Gastrocnemius medialis (tissue), 4 donors: ENCODE measurements around the gene CFAP100. TPM values are rescaled to one million over a fixed set of nuclear protein-coding genes. Genes with fewer than 3 reads are reported as not detected.

Experiments used
- ATAC-seq, 2 donors: fragments of 150-250 bp; one replicate each; pipeline ENCODE4 v1.9.1; 2016
- DNase-seq, 2 donors: peaks; one replicate each; pipeline ENCODE4 v3.0.0-alpha.2; 2019
- H3K27ac ChIP-seq, 4 donors: fragments of 200-600 bp; sonication (generic); 1 replicate in 1 of 4; 2 replicates in 3 of 4; pipeline ENCODE4 v1.5.1; 2016 to 2018; ENCODE audit warnings: mild to moderate bottlenecking in 2 of 4, moderate library complexity in 1 of 4
- H3K27me3 ChIP-seq, 3 donors: fragments of 200-600 bp; sonication (generic) in 2 of 3; 1 replicate in 1 of 3; 2 replicates in 2 of 3; pipeline versions ENCODE4 v1.5.1 to v1.6.0; 2016 to 2019; ENCODE audit warnings: mild to moderate bottlenecking in 1 of 3, moderate library complexity in 1 of 3
- H3K36me3 ChIP-seq, 2 donors: fragments of 200-600 bp; sonication (generic) in 1 of 2; one replicate each; pipeline ENCODE4 v1.5.1; 2017 to 2018
- H3K4me1 ChIP-seq, 2 donors: fragments of 200-600 bp; sonication (generic) in 1 of 2; one replicate each; pipeline ENCODE4 v1.5.1; 2016 to 2017; ENCODE audit warnings: mild to moderate bottlenecking in 2 of 2
- H3K4me3 ChIP-seq, 4 donors: fragments of 200-600 bp; sonication (generic) in 3 of 4; 1 replicate in 1 of 4; 2 replicates in 3 of 4; pipeline ENCODE4 v1.5.1; 2016 to 2019; ENCODE audit warnings: mild to moderate bottlenecking in 2 of 4
- H3K9me3 ChIP-seq, 3 donors: fragments of 200-600 bp; sonication (generic) in 2 of 3; 1 replicate in 1 of 3; 2 replicates in 2 of 3; pipeline ENCODE4 v1.5.1; 2016 to 2019
- CTCF ChIP-seq, 5 experiments: fragments of 450-650 bp in 3 of 5; fragments of 200-600 bp in 2 of 5; sonication (generic) in 2 of 5; IDR thresholded peaks in 4 of 5; conservative IDR thresholded peaks in 1 of 5; 1 replicate in 4 of 5; 2 replicates in 1 of 5; pipeline ENCODE4 v1.5.1; 2016 to 2019; ENCODE audit warnings: antibody characterized with exemption in 5 of 5, mild to moderate bottlenecking in 3 of 5, moderate library complexity in 3 of 5
- POLR2A ChIP-seq, 2 donors: fragments of 450-650 bp; IDR thresholded peaks; one replicate each; pipeline ENCODE4 v1.6.1; 2017; ENCODE audit warnings: antibody characterized with exemption in 2 of 2, mild to moderate bottlenecking in 2 of 2, moderate library complexity in 2 of 2
- in situ Hi-C, 4 donors: fragments of 200-750 bp; cut with MboI; loops; one replicate each; pipeline versions ENCODE4 v1.15.0 to v1.8.0; 2017; ENCODE audit warnings: low sequenced_read_pairs in 4 of 4
- intact Hi-C: fragments of 100-400 bp; cut with DNase I; formaldehyde crosslinking; loops from one replicate; pipeline ENCODE4 v1.15.1; 2023; ENCODE audit warnings: low total_unique reads
- total RNA-seq, 4 donors: library from RNA; depleted of rRNA; stranded (reverse); fragments of >200 nt; gene quantifications; one replicate each; pipeline versions ENCODE4 v1.1.0 to v1.2.3, GENCODE V29; 2016

CFAP100 gene
- total RNA-seq, 4 donors from 2014 or later, result not detected

- Histone ChIP-seq H3K9me3 (no peaks in the 10 kb centered on the region), H3K27ac (no peak overlapping the region), H3K4me1 (peaks cover 22 to 32% of the 10 kb centered on the region in 2 donors), H3K4me3 (no peak overlapping the region), H3K36me3 (peaks cover 0 to 35% of the 10 kb centered on the region in 2 donors), H3K27me3 (no peaks in the 10 kb centered on the region)
- DNase-seq (no peak), ATAC-seq (no peak)
- TF ChIP-seq CTCF (IDR thresholded peaks at IDR 0.05 in 4 of 5, conservative IDR thresholded peaks at IDR 0.05 in 1 of 5), result no peak
- in situ Hi-C loops, result no loop called here
- intact Hi-C loops, result no loop called here
Measured at GRCh38 chr3:126450219-126450618, 55.5 kb downstream of the CFAP100 start.

- no peak for ATAC-seq
- Histone ChIP-seq H3K36me3 (peaks cover 0 to 35% of the 10 kb centered on the region in 2 donors), H3K27ac (no peak overlapping the region), H3K4me3 (no peak overlapping the region), H3K4me1 (peaks cover 24 to 31% of the 10 kb centered on the region in 2 donors), H3K27me3 (no peaks in the 10 kb centered on the region), H3K9me3 (no peaks in the 10 kb centered on the region)
- in situ Hi-C loops (no loop called here), intact Hi-C loops (no loop called here)
- no peak for DNase-seq
- TF ChIP-seq CTCF (IDR thresholded peaks at IDR 0.05 in 4 of 5, conservative IDR thresholded peaks at IDR 0.05 in 1 of 5), result no peak
- no peak for TF ChIP-seq POLR2A (IDR thresholded peaks at IDR 0.05)
Measured at GRCh38 chr3:126450744-126451143, 56.0 kb downstream of the CFAP100 start.

- DNase-seq (no peak), ATAC-seq (no peak)
- Histone ChIP-seq H3K9me3 (no peaks in the 10 kb centered on the region), H3K4me1 (peaks cover 24 to 36% of the 10 kb centered on the region in 2 donors), H3K27ac (peak overlapping the region in 3 of 4 donors; percentile 32 to 64 (median 41)), H3K4me3 (no peak overlapping the region), H3K27me3 (no peaks in the 10 kb centered on the region), H3K36me3 (peaks cover 0 to 35% of the 10 kb centered on the region in 2 donors)
- intact Hi-C loops (no loop called here), in situ Hi-C loops (no loop called here)
- TF ChIP-seq CTCF (IDR thresholded peaks at IDR 0.05 in 4 of 5, conservative IDR thresholded peaks at IDR 0.05 in 1 of 5) (no peak), POLR2A (IDR thresholded peaks at IDR 0.05) (no peak)
Measured at GRCh38 chr3:126451511-126451910, 56.8 kb downstream of the CFAP100 start.

GRCh38 chr3:126452213-126452612 lies 57.5 kb downstream of the CFAP100 start:
- Histone ChIP-seq H3K27ac (peak overlapping the region; percentile 32 to 64 (median 38)), H3K9me3 (no peaks in the 10 kb centered on the region), H3K36me3 (peaks cover 0 to 40% of the 10 kb centered on the region in 2 donors), H3K27me3 (no peaks in the 10 kb centered on the region), H3K4me3 (no peak overlapping the region), H3K4me1 (peaks cover 20 to 35% of the 10 kb centered on the region in 2 donors)
- DNase-seq (peak in 1 of 2 donors; percentile 66), ATAC-seq (peak in 1 of 2 donors; percentile 85)
- intact Hi-C loops, result no loop called here
- in situ Hi-C loops, result no loop called here
- TF ChIP-seq CTCF (IDR thresholded peaks at IDR 0.05 in 4 of 5, conservative IDR thresholded peaks at IDR 0.05 in 1 of 5), result no peak
- no peak for TF ChIP-seq POLR2A (IDR thresholded peaks at IDR 0.05)

- Histone ChIP-seq H3K36me3 (peaks cover 0 to 50% of the 10 kb centered on the region in 2 donors), H3K9me3 (no peaks in the 10 kb centered on the region), H3K27ac (peak overlapping the region in 1 of 4 donors; percentile 45), H3K27me3 (no peaks in the 10 kb centered on the region), H3K4me3 (no peak overlapping the region), H3K4me1 (peaks cover 11 to 24% of the 10 kb centered on the region in 2 donors)
- TF ChIP-seq POLR2A (IDR thresholded peaks at IDR 0.05) (no peak), CTCF (IDR thresholded peaks at IDR 0.05 in 4 of 5, conservative IDR thresholded peaks at IDR 0.05 in 1 of 5) (no peak)
- in situ Hi-C loops, result no loop called here
- DNase-seq, result no peak
- intact Hi-C loops, result no loop called here
- ATAC-seq, result no peak
Measured at GRCh38 chr3:126454025-126454424, 59.3 kb downstream of the CFAP100 start.
